Urinary bladder (tissue), 4 donors: ENCODE data around the gene MYH7. TPM values are rescaled to one million over a fixed set of nuclear protein-coding genes. Genes with fewer than 3 reads are reported as not detected.

ENCODE experiments used
- DNase-seq: peaks from one replicate; pipeline ENCODE4 v3.0.0-alpha.2; 2015; ENCODE audit errors: extremely low spot score
- H3K27ac ChIP-seq: one replicate; pipeline ENCODE4 v1.5.1; 2013; ENCODE audit warnings: low read depth, mild to moderate bottlenecking, moderate library complexity
- H3K36me3 ChIP-seq: one replicate; pipeline ENCODE4 v1.6.1; 2013; ENCODE audit warnings: mild to moderate bottlenecking, moderate library complexity; ENCODE audit not compliant: insufficient read depth
- H3K4me1 ChIP-seq: one replicate; pipeline ENCODE4 v1.6.1; 2013; ENCODE audit warnings: mild to moderate bottlenecking, moderate library complexity; ENCODE audit not compliant: insufficient read depth
- H3K4me3 ChIP-seq: one replicate; pipeline ENCODE4 v1.5.1; 2013; ENCODE audit warnings: low read depth, low read length
- WGBS: extraction: QIAGEN DNeasy Blood & Tissue Kit; methylation state at CpG from one replicate; pipeline ENCODE4 v1.1.7; 2013; 5-methylcytosine and 5-hydroxymethylcytosine counted together
- polyA plus RNA-seq: library from polyadenylated mRNA; stranded (reverse); fragments of 200-250 nt; gene quantifications from one replicate; pipeline ENCODE4 v1.2.3, GENCODE V29; 2013
- total RNA-seq: library from RNA; depleted of rRNA; stranded (reverse); fragments of >200 nt; gene quantifications from one replicate; pipeline ENCODE4 v1.2.3, GENCODE V29; 2014
- donor health status: healthy with polysubstance abuse.
- donor health status: healthy.

The MYH7 gene
- total and polyA plus RNA-seq, 2 donors: 29.9 TPM; not detected in 1

DNA sequence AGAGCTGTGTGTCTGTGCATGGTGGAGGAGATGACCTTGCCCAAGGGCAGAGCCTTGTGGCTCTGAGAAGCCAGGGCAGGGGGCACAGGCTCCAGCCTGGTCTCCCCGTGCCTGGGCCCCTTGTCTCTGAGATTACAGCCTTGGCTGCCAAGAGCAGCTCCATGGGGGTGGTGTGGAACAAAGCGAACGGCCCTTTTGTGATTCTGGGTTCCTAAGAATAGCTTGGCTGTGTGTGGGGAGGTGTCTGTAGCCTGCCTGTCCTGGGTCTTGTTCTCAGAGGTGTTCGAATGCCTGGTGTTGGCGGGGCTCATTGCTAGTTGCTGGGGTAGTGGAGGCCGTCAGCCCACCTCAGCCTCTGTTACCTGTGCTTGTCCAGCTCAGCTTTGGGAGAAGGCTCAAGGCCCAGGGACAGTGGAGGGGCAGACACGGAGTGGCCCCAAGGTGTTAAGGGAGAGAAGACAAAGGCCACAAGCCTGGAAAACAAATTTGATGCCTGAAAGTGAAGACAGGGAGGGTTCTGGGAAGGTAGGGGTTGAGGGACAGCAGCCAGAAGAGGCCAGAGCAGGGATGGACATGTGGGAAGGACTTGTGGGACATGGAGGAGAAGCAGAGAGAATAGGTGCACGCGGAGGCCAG lies 7.4 kb upstream of the MYH7 start:
- no peak for DNase-seq
- no peaks in the 10 kb centered on the region for H3K36me3 ChIP-seq
- H3K4me3 ChIP-seq: no peak overlapping the region
- WGBS: 72% methylated on average over 9 of the region's 9 CpGs
- H3K27ac ChIP-seq: no peak overlapping the region
- peaks cover 2% of the 10 kb centered on the region for H3K4me1 ChIP-seq

DNA sequence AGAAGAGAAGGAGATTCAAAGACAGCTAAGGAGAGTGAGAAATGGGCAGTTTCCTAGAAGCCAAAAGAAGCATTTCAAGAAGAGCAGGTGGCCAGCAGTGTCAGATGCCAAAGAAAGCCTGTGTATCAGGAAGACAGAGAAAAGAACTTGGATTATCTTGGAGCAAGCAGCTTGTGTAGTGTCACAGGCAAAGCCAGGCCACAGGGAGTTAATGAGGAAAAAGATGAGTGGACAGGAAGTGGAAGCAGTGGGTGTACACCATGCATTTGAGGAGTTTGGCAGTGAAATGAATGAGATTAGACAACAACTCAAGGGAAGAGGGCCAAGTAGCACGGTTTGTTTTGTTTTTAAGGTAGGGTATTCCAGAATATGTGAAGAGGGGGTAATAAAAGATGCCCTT lies 5.6 kb upstream of the MYH7 start:
- Histone ChIP-seq H3K4me1 (no peaks in the 10 kb centered on the region), H3K27ac (no peak overlapping the region), H3K36me3 (no peaks in the 10 kb centered on the region), H3K4me3 (no peak overlapping the region)
- no peak for DNase-seq
- 18% methylated on average over 1 of the region's 1 CpG for WGBS

DNA sequence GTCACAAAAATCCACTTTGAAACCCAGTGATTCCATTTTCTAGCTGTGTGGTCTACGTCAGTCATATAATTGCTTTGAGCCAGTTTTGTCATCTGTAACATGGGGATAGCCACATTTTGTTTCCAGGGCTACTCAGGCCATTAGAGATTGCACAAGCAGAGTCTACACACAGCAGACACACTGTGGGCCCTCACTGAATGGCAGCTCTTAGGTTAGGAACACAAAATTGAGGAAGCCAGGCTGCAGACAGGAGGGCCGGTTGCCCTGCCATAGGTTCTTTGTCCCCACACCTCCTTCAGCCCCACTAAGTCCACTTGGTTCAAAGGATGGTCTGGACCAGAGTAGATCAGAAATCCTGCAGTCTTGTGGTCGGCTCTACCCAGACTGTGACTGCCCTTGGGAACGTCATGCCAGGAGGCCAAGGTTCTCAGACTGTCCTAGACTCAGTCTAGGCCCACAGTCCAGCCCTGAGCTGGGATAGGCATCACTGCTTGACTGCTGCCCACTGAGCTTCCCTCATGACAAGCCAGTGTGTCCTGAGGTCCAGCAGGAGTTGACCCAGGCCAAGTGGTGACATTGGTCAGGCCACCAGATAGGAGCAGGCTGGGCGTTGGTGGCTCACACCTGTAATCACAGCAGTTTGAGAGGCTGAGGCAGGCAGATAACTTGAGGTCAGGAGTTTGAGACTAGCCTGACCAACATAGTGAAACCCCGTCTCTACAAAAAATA lies 3.8 kb upstream of the MYH7 start:
- H3K36me3 ChIP-seq: no peaks in the 10 kb centered on the region
- no peaks in the 10 kb centered on the region for H3K4me1 ChIP-seq
- 92% methylated on average over 6 of the region's 6 CpGs for WGBS
- no peak overlapping the region for H3K4me3 ChIP-seq
- no peak overlapping the region for H3K27ac ChIP-seq
- DNase-seq: no peak

DNA sequence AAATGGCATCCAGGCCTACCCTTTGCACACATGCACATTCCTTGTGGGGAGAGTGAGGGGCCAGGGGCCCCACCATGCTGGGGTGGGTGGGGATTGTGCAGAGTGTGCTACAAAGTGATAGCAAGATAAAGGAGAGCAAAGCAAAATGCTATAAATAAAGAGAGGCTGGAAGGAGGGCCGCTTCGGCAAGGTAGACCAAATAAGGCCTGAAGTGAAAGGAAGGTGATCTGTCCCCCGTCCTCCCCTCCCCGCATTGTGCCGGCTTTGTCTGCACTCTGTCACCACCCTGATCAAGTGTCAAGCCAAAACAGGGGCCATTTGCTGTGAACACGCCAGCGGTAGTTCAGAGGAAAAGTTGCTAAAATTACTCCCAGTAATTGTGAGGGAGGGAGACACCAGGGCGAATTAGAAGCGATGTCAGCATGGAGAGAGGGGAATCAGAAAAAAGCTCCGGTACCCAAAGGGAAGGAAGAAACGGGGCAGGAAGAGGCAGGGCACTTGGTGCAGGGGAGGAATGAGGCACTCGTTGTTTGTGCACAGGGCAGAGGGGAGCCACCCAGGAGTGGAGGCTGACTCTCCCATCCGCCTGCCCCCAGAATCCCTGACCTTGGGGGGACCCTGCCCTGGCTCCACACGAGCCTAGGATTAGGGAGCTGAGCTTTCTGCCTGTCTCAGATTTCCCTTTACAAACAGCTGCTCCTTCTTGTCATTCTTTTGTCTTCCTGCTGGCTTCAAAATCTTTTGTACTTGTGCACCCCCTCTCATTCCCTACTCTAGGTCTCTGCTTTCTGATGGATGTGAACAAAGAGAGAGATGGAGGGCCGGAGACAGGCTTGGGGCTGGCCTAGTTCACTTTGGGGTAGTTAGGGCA lies 2.9 kb upstream of the MYH7 start:
- 32% methylated on average over 15 of the region's 15 CpGs for WGBS
- no peak for DNase-seq
- no peaks in the 10 kb centered on the region for H3K4me1 ChIP-seq

DNA sequence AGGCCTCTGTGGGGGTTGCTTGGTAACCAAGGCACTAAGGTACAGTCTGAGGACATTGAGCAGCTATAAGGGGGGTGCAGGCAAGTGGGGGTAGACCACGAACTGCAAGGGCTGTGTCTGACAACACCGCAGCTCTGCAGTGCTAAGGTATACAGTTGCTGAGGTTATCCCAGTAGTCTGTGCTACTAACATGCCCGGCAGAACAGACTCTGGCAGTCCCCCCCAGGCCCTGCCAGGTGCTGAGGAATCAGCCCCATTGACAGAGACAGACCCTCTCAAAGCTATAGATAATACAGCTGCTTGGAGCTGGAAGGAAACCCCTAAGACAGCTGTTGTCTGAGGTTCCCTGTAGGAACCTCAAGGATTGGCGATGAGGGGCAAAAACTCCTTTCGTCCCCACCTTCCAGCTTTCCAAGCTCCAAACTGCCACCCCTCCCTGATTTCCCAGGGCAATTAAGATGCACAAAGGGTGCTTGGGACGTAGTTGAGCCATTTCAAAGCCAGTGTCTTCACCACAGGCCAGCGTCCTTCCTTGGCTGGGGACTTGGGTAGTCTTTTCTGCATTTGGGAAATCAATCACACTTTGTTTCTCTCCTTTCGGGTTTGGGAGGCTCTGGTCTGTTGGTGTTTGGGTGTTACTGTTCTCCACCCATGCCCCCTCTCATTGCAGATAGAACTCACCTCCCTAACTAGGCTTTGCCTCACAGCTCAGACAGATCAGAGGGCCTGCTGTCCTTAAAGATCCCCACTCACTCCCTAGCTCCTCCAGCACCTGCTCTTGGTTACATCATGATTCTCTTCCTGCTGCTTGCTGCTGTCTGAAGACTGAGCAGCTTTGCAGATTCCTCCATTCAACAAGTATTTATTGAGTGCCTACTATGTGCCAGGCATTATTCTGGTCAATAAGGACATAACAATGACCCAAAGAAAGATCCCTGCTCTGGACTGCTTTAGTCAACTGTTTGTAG lies 2.0 kb upstream of the MYH7 start:
- H3K4me3 ChIP-seq: no peak overlapping the region
- WGBS: 64% methylated on average over 8 of the region's 8 CpGs
- DNase-seq: no peak
- H3K4me1 ChIP-seq: no peaks in the 10 kb centered on the region
- H3K27ac ChIP-seq: no peak overlapping the region
- H3K36me3 ChIP-seq: no peaks in the 10 kb centered on the region

More for the DNA sequence above, 2.9 kb upstream of the MYH7 start:
- Histone ChIP-seq H3K27ac (no peak overlapping the region), H3K4me3 (no peak overlapping the region), H3K36me3 (no peaks in the 10 kb centered on the region)

DNA sequence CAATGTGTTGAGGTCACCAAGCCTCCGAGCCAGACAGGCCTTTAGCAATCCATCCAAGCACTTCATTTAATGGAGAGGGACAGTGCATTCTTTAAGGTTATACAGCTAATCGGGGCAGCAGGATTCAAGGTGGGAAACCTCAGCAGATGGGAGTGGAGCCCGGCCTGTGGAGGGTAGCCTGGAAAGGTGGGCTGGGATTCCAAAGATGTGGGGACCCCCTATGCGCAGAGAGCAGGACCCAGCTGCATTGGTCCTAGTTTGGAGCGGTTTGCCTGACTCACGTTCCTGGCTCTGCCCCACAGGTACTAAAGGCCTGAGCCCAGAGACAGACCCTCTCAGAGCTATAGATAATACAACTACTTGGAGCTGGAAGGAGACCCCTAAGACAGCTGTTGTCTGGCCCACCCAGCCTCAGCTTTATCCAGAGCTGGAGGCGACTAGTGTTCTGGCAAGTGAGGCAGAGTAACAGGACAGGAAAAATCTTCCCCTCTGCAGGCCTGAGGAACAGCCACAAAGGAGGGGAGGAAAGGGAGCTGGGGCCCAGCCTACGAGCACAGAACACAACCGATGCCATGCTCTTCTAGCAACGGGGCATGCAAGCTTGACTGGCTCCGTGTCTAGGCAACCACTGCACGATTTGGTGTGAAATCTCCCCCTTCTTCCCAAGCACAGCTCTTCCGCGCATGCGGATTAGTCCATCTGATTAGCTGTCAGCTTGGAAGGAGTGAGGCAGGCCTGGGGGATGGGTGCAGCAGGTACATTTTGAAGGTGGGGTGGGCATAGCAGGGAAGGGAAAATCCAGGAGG lies 1.1 kb upstream of the MYH7 start:
- no peak overlapping the region for H3K4me3 ChIP-seq
- peak; percentile 71 for DNase-seq
- no peaks in the 10 kb centered on the region for H3K4me1 ChIP-seq
- no peak overlapping the region for H3K27ac ChIP-seq
- no peaks in the 10 kb centered on the region for H3K36me3 ChIP-seq
- 57% methylated on average over 15 of the region's 15 CpGs for WGBS

DNA sequence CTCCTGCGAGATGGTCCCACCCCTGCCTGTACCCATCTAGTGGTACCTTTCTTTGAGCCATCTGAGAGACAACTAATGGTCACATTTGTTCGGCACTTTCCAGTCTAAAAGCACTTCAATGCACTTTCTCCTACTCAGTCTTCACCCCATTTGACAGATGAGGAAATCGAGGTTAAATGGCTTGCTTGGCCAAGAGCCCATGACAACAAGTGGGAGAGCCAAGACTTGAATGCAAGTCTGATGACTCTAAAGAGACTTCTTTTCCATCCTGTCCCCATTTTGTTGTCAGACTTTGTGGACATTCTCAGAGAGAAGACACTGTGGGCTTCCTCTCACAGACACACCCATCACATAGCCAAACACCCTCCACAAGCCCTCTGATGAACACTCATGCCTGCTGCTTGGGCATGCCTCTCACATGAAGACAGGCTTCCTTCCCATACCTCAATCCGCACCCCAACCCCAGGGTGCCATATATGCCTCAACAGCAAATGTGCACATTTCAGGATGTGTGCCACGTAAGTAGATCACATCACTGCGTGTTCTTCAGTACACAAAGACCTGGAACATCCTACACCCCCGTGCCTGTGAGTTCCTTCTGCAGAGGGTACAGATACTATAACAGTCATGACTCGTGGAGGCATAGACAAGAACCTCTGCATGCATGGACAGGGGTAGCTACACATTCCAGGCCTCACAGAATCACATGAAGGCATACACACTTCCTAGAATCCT lies 805 bp downstream of the MYH7 start:
- no peaks in the 10 kb centered on the region for H3K4me1 ChIP-seq
- H3K36me3 ChIP-seq: no peaks in the 10 kb centered on the region
- 87% methylated on average over 8 of the region's 8 CpGs for WGBS
- no peak for DNase-seq
- H3K4me3 ChIP-seq: no peak overlapping the region
- no peak overlapping the region for H3K27ac ChIP-seq

DNA sequence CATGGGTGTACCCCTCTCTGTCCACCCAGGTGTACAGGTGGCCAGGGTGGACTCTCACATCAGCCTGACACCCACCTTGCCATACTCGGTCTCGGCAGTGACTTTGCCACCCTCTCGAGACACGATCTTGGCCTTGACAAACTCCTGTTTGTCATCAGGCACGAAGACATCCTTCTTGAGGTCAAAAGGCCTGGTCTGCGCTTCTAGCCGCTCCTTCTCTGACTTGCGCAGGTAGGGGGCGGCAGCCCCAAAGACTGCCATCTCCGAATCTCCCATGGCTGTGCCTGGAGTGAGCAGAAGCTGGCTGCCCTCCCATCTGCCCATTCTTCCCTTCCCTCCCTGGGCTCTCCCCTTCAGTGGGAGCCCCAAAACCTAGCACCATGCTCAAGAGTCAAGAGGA lies 2.0 kb downstream of the MYH7 start:
- no peak for DNase-seq
- Histone ChIP-seq H3K4me1 (no peaks in the 10 kb centered on the region), H3K36me3 (no peaks in the 10 kb centered on the region), H3K4me3 (no peak overlapping the region), H3K27ac (no peak overlapping the region)
- whole genome bisulfite sequencing: 82% methylated on average over 10 of the region's 10 CpGs

DNA sequence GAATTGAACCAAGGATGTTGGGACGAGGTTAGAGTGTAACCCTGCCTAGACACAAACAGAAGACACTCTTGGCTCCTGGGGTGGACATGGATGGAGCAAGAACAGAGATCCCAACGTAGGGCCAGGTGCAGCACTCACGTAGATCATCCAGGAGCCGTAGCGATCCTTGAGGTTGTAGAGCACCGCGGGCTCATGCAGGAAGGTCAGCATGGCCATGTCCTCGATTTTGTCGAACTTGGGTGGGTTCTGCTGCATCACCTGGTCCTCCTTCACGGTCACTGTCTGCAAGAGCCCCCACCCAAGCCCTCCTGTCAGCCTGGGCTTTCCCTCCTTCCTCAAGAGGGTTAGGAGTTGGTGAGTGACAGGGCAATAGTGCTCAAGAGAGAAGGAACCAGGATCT lies 2.5 kb downstream of the MYH7 start:
- no peaks in the 10 kb centered on the region for H3K36me3 ChIP-seq
- no peaks in the 10 kb centered on the region for H3K4me1 ChIP-seq
- WGBS: 91% methylated on average over 10 of the region's 10 CpGs
- no peak overlapping the region for H3K4me3 ChIP-seq
- DNase-seq: no peak
- H3K27ac ChIP-seq: no peak overlapping the region

DNA sequence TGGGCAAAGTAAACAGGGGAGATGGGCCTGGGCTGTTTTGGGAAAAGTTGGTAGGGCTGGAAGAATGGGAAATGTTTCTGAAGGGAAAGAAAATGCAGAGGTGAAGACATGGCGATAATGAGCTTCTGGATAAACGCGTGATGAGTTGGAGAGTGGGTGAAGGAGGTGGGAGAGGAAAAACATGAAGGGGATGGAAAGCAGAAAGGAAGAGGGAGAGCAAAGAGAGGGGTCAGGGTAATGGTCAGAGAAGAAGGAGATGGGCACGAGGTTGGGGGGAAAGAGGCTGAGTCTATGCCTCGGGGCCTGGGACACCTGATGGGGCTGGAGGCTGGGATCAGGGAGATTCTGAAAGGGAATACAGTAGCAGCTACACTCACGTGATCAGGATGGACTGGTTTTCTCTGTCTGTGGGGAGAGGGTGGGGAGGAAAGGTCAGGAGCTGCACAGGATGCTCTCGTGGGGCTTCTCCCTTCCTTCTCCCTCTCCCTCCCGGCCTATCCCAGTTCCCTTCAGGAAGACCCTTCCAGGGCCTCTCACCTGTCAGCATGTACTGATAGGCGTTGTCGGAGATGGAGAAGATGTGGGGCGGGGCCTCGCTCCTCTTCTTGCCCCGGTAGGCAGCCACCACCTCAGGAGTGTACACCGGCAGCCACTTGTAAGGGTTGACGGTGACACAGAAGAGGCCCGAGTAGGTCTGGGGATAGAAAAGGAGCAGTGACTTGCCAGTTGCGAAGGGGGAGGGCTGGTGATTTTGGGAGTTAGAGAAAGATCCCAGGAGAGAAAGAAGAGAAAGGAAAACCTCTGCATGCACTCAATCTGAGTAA lies 3.1 kb downstream of the MYH7 start:
- DNase-seq: no peak
- Histone ChIP-seq H3K36me3 (no peaks in the 10 kb centered on the region), H3K27ac (no peak overlapping the region), H3K4me3 (no peak overlapping the region), H3K4me1 (no peaks in the 10 kb centered on the region)
- whole genome bisulfite sequencing: 81% methylated on average over 17 of the region's 17 CpGs

DNA sequence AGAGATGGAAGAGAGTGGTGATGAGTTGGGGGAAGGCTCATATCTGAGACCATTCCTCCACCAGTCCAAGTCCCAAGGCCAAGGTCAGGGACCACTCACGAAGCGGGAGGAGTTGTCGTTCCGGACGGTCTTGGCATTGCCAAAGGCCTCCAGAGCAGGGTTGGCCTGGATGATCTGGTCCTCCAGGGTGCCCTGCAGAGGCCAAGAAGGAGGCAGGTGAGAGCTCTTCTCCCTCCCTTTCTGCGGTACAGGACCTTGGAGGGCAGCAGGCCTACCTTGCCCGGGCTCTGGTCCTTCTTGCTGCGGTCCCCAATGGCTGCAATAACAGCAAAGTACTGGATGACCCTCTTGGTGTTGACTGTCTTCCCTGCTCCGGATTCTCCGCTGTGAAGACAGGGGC lies 4.0 kb downstream of the MYH7 start:
- DNase-seq: no peak
- WGBS: 94% methylated on average over 10 of the region's 10 CpGs
- no peak overlapping the region for H3K27ac ChIP-seq
- H3K4me3 ChIP-seq: no peak overlapping the region
- H3K4me1 ChIP-seq: no peaks in the 10 kb centered on the region
- no peaks in the 10 kb centered on the region for H3K36me3 ChIP-seq
